ENCODE results near the gene STRA6.

The STRA6 gene

GRCh38 chr15:74179101-74179841, 23.3 kb downstream of the STRA6 start:
- Histone ChIP-seq H3K27ac (ENCODE audit: poor library complexity, severe bottlenecking) (peak overlapping the region; percentile 47), H3K4me3 (ENCODE audit: severe bottlenecking) (no peak overlapping the region), H3K36me3 (ENCODE audit: low read depth) (no peaks in the 10 kb centered on the region), H3K9me3 (ENCODE audit: severe bottlenecking) (no peaks in the 10 kb centered on the region), H3K4me1 (ENCODE audit: insufficient read depth, poor library complexity, severe bottlenecking) (peaks cover 22% of the 10 kb centered on the region), H3K27me3 (ENCODE audit: insufficient read depth, poor library complexity, severe bottlenecking) (no peaks in the 10 kb centered on the region)
- ATAC-seq (ENCODE audit: low read depth) (peak; percentile 91), DNase-seq (ENCODE audit: low spot score) (peak; percentile 89)
- TF ChIP-seq CTCF (IDR thresholded peaks at IDR 0.05; ENCODE audit: poor library complexity, severe bottlenecking), result no peak

- H3K27ac ChIP-seq (ENCODE audit: poor library complexity, severe bottlenecking), result peak overlapping the region; percentile 47
- H3K4me3 ChIP-seq (ENCODE audit: severe bottlenecking), result no peak overlapping the region
- TF ChIP-seq CTCF (IDR thresholded peaks at IDR 0.05; ENCODE audit: poor library complexity, severe bottlenecking), result no peak
- no peaks in the 10 kb centered on the region for H3K36me3 ChIP-seq (ENCODE audit: low read depth)
- peaks cover 22% of the 10 kb centered on the region for H3K4me1 ChIP-seq (ENCODE audit: insufficient read depth, poor library complexity, severe bottlenecking)
- no peak for ATAC-seq (ENCODE audit: low read depth)
- H3K9me3 ChIP-seq (ENCODE audit: severe bottlenecking), result no peaks in the 10 kb centered on the region
- H3K27me3 ChIP-seq (ENCODE audit: insufficient read depth, poor library complexity, severe bottlenecking), result no peaks in the 10 kb centered on the region
- DNase-seq (ENCODE audit: low spot score), result no peak
These were observed 24.1 kb downstream of the STRA6 start for GRCh38 chr15:74178326-74179100.

- Histone ChIP-seq H3K27me3 (ENCODE audit: insufficient read depth, poor library complexity, severe bottlenecking) (no peaks in the 10 kb centered on the region), H3K27ac (ENCODE audit: poor library complexity, severe bottlenecking) (no peak overlapping the region), H3K4me1 (ENCODE audit: insufficient read depth, poor library complexity, severe bottlenecking) (peaks cover 22% of the 10 kb centered on the region), H3K36me3 (ENCODE audit: low read depth) (no peaks in the 10 kb centered on the region), H3K4me3 (ENCODE audit: severe bottlenecking) (no peak overlapping the region), H3K9me3 (ENCODE audit: severe bottlenecking) (no peaks in the 10 kb centered on the region)
- no peak for ATAC-seq (ENCODE audit: low read depth)
- DNase-seq (ENCODE audit: low spot score), result peak; percentile 69
- TF ChIP-seq CTCF (IDR thresholded peaks at IDR 0.05; ENCODE audit: poor library complexity, severe bottlenecking), result no peak
These were observed 26.0 kb downstream of the STRA6 start for GRCh38 chr15:74176262-74177214.

GRCh38 chr15:74175271-74176191, 27.1 kb downstream of the STRA6 start:
- ATAC-seq (ENCODE audit: low read depth) (no peak), DNase-seq (ENCODE audit: low spot score) (peak; percentile 72)
- no peak overlapping the region for H3K4me3 ChIP-seq (ENCODE audit: severe bottlenecking)

More at GRCh38 chr15:74175271-74176191, 27.1 kb downstream of the STRA6 start:
- Histone ChIP-seq H3K27me3 (ENCODE audit: insufficient read depth, poor library complexity, severe bottlenecking) (no peaks in the 10 kb centered on the region), H3K4me1 (ENCODE audit: insufficient read depth, poor library complexity, severe bottlenecking) (peaks cover 22% of the 10 kb centered on the region), H3K36me3 (ENCODE audit: low read depth) (no peaks in the 10 kb centered on the region), H3K27ac (ENCODE audit: poor library complexity, severe bottlenecking) (no peak overlapping the region), H3K9me3 (ENCODE audit: severe bottlenecking) (no peaks in the 10 kb centered on the region)
- TF ChIP-seq CTCF (IDR thresholded peaks at IDR 0.05; ENCODE audit: poor library complexity, severe bottlenecking), result no peak

Measured in RWPE2 (cell line).